Nephron (organoid): ENCODE data around the gene FBXL3.

Experiments used
- H3K27ac Mint-ChIP-seq, 3 experiments: 2 replicates each; pipeline ENCODE4 v1.8.0; 2020; ENCODE audit warnings: mixed read lengths in 3 of 3, mild to moderate bottlenecking in 2 of 3, moderate library complexity in 1 of 3
- H3K27me3 Mint-ChIP-seq: 2 replicates; pipeline ENCODE4 v1.8.0; 2021; ENCODE audit warnings: low read depth, mild to moderate bottlenecking, moderate library complexity, mixed read lengths
- H3K36me3 Mint-ChIP-seq: 2 replicates; pipeline ENCODE4 v1.8.0; 2020; ENCODE audit warnings: low read depth, mixed read lengths
- H3K4me1 Mint-ChIP-seq: 2 replicates; pipeline ENCODE4 v1.8.0; 2020; ENCODE audit warnings: mixed read lengths
- H3K4me3 Mint-ChIP-seq, 3 experiments: 2 replicates each; pipeline ENCODE4 v1.8.0; 2020; ENCODE audit warnings: mild to moderate bottlenecking in 3 of 3, mixed read lengths in 3 of 3, moderate library complexity in 2 of 3
- H3K9me3 Mint-ChIP-seq: 2 replicates; pipeline ENCODE4 v1.8.0; 2020; ENCODE audit warnings: mixed read lengths
- TF ChIP-seq, protein P1 (sequence below), 3 experiments: fragments of 200-600 bp; sonication (generic); IDR thresholded peaks; one replicate each; pipeline ENCODE4 v1.5.0; 2021; ENCODE audit warnings: antibody characterized with exemption in 3 of 3; ENCODE audit not compliant: unreplicated experiment in 3 of 3

Gene FBXL3, protein sequence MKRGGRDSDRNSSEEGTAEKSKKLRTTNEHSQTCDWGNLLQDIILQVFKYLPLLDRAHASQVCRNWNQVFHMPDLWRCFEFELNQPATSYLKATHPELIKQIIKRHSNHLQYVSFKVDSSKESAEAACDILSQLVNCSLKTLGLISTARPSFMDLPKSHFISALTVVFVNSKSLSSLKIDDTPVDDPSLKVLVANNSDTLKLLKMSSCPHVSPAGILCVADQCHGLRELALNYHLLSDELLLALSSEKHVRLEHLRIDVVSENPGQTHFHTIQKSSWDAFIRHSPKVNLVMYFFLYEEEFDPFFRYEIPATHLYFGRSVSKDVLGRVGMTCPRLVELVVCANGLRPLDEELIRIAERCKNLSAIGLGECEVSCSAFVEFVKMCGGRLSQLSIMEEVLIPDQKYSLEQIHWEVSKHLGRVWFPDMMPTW

DNA sequence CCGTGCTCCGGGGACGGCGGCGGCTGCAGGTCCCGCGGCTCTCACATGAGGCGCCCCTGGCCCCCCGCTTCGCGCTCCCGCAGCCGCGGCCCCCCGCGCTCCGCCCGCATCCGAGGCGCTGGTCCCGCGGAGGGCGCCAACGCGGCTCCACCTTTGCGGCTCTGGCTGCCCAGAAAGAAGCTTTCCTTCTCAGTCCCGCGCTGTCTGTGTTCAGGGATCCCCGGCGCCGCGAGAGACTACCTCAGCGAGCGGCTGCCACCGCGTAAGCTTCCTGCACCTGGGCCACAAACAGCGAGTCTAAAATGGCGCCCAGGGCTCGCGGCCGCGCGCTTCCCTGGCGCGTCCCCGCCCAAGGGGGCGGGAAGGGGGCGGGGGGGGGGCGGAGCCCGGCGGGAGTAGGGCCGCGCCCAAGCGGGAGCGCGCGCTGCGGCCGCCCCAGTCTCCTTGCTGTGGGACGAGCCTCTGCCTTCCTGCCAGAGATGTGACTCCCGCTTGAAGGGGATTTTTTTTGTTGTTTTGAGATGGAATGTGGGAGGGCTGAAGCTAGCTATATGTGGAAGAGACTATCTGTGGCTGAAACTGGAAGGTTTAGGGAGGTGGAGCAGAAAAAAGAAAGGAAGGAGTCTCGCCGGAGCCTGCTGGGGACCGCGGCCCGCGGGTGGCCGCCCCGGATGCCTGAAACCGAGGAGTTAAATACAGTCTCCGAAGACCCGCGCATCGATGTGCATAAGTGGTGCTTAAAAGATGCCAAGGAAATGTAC lies at the start of gene FBXL3:
FBXL3 (minus strand) TSS at position 299 of the 761 bp plus-strand sequence. CDS start 5,299 bp downstream, outside the sequence.
- Mint-ChIP-seq H3K9me3 (peaks cover 5% of the 10 kb centered on the region), H3K27me3 (no peaks in the 10 kb centered on the region), H3K27ac (peak within 1 kb of the TSS; percentile 92 to 97 (median 96)), H3K36me3 (peaks cover 13% of the 10 kb centered on the region), H3K4me1 (peaks cover 52% of the 10 kb centered on the region), H3K4me3 (peak within 1 kb of the TSS; percentile 96 to 97 (median 96))
- TF ChIP-seq, protein P1, sequence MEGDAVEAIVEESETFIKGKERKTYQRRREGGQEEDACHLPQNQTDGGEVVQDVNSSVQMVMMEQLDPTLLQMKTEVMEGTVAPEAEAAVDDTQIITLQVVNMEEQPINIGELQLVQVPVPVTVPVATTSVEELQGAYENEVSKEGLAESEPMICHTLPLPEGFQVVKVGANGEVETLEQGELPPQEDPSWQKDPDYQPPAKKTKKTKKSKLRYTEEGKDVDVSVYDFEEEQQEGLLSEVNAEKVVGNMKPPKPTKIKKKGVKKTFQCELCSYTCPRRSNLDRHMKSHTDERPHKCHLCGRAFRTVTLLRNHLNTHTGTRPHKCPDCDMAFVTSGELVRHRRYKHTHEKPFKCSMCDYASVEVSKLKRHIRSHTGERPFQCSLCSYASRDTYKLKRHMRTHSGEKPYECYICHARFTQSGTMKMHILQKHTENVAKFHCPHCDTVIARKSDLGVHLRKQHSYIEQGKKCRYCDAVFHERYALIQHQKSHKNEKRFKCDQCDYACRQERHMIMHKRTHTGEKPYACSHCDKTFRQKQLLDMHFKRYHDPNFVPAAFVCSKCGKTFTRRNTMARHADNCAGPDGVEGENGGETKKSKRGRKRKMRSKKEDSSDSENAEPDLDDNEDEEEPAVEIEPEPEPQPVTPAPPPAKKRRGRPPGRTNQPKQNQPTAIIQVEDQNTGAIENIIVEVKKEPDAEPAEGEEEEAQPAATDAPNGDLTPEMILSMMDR (IDR thresholded peaks at IDR 0.05; ENCODE audit: unreplicated experiment in 3 of 3): no peak

DNA sequence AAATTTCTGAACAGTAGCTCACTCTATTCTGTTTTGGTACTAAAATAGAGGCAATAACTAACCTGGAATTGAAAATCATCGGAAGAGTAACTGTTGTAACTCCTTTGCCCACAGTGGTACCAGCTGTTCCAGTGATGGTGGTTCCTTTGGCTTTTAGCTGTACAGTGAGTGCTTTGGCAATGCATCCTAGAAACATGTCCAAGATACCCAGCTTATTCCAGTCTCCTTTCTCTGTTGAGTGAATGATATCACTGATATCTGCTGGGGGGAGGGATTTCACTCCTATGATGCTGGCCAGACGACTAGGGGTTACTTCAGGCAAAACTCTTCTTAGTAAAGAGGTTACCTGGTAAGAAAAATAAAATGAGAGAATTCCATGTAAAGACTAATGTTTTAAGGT lies 40.6 kb upstream of the FBXL3 start:
- Mint-ChIP-seq H3K4me3 (no peak overlapping the region), H3K9me3 (no peaks in the 10 kb centered on the region)

DNA sequence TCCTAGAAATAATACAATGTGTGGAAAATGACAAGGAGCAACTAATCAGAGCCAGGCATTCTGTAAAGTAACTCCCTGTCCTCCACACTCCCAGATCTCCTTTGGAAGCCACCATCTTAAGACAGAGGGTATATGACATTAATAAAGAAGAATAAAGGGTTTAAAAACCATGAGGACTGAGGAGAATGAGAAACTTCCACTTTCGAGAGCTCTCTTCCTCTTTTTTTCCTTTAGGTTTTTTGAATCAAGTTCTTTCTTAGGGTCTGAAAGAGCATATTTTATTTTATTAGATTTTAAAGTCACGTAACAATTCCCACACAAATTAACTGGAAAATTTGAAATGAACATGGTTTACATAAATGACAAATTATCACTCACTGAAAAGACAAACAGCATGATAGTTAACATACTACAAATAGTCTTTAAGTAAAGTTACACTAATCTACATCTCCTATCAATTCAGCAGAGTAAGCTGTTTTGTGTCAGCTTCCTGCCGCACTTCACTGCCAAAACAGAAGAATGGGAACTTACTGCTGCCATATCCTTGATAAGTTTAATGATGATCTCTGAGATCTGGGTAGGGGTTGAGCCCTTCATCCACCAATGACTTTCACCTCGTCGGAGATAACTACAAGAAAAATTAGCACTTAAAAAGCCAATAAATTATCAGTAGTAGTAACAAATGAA lies 38.6 kb upstream of the FBXL3 start:
- TF ChIP-seq, protein P1 (IDR thresholded peaks at IDR 0.05; ENCODE audit: unreplicated experiment in 3 of 3): no peak
- no peaks in the 10 kb centered on the region for H3K9me3 Mint-ChIP-seq
- no peaks in the 10 kb centered on the region for H3K4me1 Mint-ChIP-seq
- H3K27me3 Mint-ChIP-seq: no peaks in the 10 kb centered on the region
- H3K4me3 Mint-ChIP-seq: no peak overlapping the region
- peaks cover 68% of the 10 kb centered on the region for H3K36me3 Mint-ChIP-seq
- H3K27ac Mint-ChIP-seq: peak overlapping the region in 1 of 3 experiments; percentile 16

More for the DNA sequence above, 40.6 kb upstream of the FBXL3 start:
- TF ChIP-seq, protein P1 (IDR thresholded peaks at IDR 0.05; ENCODE audit: unreplicated experiment in 3 of 3): no peak
- Mint-ChIP-seq H3K27me3 (no peaks in the 10 kb centered on the region), H3K36me3 (peaks cover 57% of the 10 kb centered on the region), H3K4me1 (no peaks in the 10 kb centered on the region), H3K27ac (no peak overlapping the region)

DNA sequence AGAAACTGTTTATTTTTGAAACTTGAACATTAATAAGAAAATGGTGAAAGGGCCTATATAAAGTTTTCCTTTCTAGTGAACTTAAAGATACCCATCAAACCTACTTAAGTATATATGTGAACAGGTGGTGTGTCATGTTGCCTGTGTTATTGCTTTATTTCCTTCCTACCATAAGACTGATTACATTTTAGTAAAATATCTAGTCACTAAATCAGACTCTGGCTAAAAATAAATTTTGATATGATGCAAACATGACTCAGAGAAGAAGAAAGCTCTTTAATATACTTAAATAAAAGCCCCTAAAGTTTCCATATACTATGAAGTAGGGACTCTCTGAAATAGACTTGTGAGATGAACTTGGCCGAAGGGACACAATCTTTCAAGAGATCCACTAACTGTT lies 35.1 kb upstream of the FBXL3 start:
- peaks cover 46% of the 10 kb centered on the region for H3K36me3 Mint-ChIP-seq
- TF ChIP-seq, protein P1 (IDR thresholded peaks at IDR 0.05; ENCODE audit: unreplicated experiment in 3 of 3): no peak
- H3K4me1 Mint-ChIP-seq: no peaks in the 10 kb centered on the region
- no peaks in the 10 kb centered on the region for H3K9me3 Mint-ChIP-seq
- no peak overlapping the region for H3K27ac Mint-ChIP-seq
- no peak overlapping the region for H3K4me3 Mint-ChIP-seq
- no peaks in the 10 kb centered on the region for H3K27me3 Mint-ChIP-seq

DNA sequence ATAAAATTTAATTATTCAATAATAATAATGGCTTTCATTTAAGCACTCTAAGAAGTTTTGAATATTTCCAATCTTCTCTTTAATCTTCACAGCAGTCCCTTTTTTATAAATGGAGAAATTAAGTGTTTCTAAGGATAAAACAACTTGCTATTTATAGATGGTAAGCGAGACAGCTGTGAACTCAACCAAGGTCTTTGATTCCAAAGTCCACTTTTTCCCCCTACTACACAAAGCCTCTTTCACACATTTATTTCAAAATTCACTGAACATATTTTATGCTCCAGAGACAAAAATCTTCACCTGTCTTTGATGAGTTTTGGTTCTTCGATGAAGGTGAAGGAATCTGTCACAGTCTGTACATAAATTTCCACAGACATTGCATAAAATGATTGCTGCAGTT lies 34.4 kb upstream of the FBXL3 start:
- Mint-ChIP-seq H3K4me3 (no peak overlapping the region), H3K4me1 (no peaks in the 10 kb centered on the region), H3K9me3 (no peaks in the 10 kb centered on the region), H3K36me3 (peaks cover 51% of the 10 kb centered on the region), H3K27ac (no peak overlapping the region), H3K27me3 (no peaks in the 10 kb centered on the region)
- TF ChIP-seq, protein P1 (IDR thresholded peaks at IDR 0.05; ENCODE audit: unreplicated experiment in 3 of 3): no peak
